ENCODE data around the gene ZBTB46. TPM values are rescaled to one million over a fixed set of nuclear protein-coding genes. Genes with fewer than 3 reads are reported as not detected.

ZBTB46 gene
- total RNA-seq, 1 donor from 2014 or later, result 23.7 TPM

DNA sequence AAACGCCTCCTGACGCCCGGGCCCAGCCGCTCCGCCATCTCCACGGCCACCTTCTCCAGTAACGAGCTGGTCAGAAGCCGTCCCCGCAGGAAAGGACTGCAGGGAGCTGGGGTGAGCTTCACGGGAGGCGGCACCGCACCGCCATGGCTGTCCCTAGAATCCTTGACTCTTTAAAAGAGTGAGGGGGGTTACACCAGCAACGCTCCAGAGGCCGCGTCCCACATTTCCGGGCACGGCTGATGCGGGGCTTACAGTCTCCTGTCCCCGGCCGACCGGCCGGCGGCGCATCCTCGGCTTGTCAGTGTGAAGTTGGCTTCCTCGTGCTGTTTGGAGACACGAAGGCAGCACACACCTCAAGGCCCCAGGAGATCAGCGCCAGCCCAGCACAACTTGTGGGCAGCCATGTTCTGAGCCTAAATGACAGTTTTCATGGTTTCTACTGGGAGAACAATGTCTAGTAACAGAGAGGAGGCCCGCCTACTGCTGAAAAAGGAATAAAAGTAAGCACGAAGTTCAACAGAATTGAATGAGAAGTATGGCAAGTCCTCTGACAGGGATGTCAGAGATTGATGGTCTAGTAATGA is 61.1 kb downstream of the ZBTB46 start:
- H3K36me3 Mint-ChIP-seq (ENCODE audit: low read depth), result no peaks in the 10 kb centered on the region
- H3K4me3 Mint-ChIP-seq, result no peak overlapping the region
- no peaks in the 10 kb centered on the region for H3K27me3 Mint-ChIP-seq (ENCODE audit: low read depth)
- DNase-seq (ENCODE audit: low read depth, low spot score), result no peak
- TF ChIP-seq, protein P1, sequence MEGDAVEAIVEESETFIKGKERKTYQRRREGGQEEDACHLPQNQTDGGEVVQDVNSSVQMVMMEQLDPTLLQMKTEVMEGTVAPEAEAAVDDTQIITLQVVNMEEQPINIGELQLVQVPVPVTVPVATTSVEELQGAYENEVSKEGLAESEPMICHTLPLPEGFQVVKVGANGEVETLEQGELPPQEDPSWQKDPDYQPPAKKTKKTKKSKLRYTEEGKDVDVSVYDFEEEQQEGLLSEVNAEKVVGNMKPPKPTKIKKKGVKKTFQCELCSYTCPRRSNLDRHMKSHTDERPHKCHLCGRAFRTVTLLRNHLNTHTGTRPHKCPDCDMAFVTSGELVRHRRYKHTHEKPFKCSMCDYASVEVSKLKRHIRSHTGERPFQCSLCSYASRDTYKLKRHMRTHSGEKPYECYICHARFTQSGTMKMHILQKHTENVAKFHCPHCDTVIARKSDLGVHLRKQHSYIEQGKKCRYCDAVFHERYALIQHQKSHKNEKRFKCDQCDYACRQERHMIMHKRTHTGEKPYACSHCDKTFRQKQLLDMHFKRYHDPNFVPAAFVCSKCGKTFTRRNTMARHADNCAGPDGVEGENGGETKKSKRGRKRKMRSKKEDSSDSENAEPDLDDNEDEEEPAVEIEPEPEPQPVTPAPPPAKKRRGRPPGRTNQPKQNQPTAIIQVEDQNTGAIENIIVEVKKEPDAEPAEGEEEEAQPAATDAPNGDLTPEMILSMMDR (conservative IDR thresholded peaks at IDR 0.05), result no peak
- H3K27ac Mint-ChIP-seq (ENCODE audit: unreplicated experiment), result no peak overlapping the region
- peaks cover 6% of the 10 kb centered on the region for H3K4me1 Mint-ChIP-seq
- no peaks in the 10 kb centered on the region for H3K9me3 Mint-ChIP-seq

DNA sequence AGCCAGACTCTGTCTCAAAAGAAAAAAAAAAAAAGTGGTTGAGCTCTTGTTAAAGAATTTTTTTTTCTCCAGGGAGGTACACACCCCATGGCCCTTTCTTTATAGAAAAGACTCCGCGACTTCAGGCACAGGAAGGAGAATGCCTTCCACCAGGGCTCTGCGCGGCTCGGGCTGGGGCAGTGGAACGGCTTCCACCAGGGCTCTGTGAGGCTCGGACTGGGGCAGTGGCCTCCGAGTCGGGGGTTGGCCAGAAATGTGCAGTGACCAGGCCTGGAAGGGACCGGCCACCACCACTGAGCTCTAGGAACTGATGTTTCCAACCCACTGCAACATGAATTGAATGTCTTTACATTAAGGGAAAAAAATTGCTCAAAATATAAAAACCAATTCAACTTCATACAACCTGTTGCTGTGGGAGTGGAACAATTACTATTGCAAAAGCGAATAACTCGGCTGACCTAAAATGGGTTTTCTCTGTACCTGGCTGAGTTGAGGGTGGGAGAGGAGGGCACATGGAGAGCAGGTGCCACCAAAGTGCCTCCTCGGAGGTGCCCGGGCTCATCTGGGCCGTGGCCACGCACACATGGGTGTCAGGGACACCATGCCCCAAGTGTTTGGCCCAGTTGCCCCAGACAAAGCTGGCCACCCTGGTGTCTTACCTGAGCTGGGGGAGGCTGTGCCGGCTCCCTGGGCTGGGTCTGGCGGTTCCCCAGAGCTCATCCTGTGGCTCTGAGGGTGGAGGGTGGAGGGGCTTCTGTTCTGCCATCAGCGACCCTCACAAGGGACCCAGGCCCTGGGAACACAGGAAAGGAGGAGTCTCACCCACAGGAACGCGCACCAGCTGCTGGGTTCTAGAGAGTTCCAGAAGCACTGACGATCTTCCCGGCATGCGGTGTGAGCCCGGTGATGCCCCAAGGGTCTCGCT is 62.2 kb downstream of the ZBTB46 start:
- no peak for DNase-seq (ENCODE audit: low read depth, low spot score)
- no peaks in the 10 kb centered on the region for H3K27me3 Mint-ChIP-seq (ENCODE audit: low read depth)
- no peak overlapping the region for H3K27ac Mint-ChIP-seq (ENCODE audit: unreplicated experiment)
- H3K36me3 Mint-ChIP-seq (ENCODE audit: low read depth), result no peaks in the 10 kb centered on the region
- TF ChIP-seq, protein P1 (conservative IDR thresholded peaks at IDR 0.05), result no peak
- no peak overlapping the region for H3K4me3 Mint-ChIP-seq
- H3K4me1 Mint-ChIP-seq, result no peaks in the 10 kb centered on the region
- no peaks in the 10 kb centered on the region for H3K9me3 Mint-ChIP-seq

DNA sequence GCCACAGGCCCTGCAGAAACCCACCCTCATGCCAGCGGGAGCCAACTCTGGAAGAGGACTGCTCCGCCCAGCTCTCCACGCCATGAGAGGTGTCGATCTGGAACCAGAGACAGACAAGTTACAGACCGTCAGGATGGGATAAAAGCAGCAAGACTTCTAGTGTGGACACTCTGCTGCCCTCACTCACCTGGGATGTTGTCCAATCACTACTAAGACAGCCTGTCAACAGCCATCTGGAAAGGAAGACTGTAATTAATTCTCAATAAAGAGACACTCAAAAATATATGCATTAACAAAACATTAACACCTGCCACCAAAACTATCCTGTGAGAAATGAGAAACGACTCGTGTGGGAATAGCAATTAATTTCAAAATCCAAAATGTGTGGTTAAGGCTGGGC is 63.2 kb downstream of the ZBTB46 start:
- Mint-ChIP-seq H3K4me3 (no peak overlapping the region), H3K36me3 (ENCODE audit: low read depth) (peaks cover 3% of the 10 kb centered on the region), H3K27me3 (ENCODE audit: low read depth) (no peaks in the 10 kb centered on the region), H3K27ac (ENCODE audit: unreplicated experiment) (no peak overlapping the region), H3K4me1 (no peaks in the 10 kb centered on the region), H3K9me3 (no peaks in the 10 kb centered on the region)
- DNase-seq (ENCODE audit: low read depth, low spot score), result no peak
- TF ChIP-seq, protein P1 (conservative IDR thresholded peaks at IDR 0.05), result no peak

DNA sequence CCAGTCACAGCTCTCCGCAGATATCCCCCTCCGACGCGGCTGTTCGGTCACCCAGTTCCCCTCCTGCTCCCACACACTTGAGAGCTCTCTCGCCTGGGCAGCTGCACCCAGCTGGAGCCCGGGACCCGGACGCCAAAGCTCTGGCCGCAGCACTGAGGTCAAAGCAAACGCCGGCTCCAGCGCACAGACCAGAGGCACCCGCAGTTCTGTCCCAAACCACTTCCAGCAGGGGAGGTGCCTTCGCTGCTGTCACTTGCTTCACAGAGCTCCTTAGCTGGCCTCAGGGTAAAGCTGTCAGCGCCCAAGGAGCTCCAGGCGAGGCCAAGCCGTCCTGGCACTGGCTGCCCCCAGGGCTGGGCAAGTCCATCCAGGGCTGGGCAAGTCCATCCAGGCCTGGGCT is 63.6 kb downstream of the ZBTB46 start:
- Mint-ChIP-seq H3K36me3 (ENCODE audit: low read depth) (peaks cover 3% of the 10 kb centered on the region), H3K4me3 (no peak overlapping the region), H3K9me3 (no peaks in the 10 kb centered on the region), H3K27me3 (ENCODE audit: low read depth) (no peaks in the 10 kb centered on the region), H3K4me1 (no peaks in the 10 kb centered on the region), H3K27ac (ENCODE audit: unreplicated experiment) (no peak overlapping the region)
- TF ChIP-seq, protein P1 (conservative IDR thresholded peaks at IDR 0.05), result no peak
- no peak for DNase-seq (ENCODE audit: low read depth, low spot score)

DNA sequence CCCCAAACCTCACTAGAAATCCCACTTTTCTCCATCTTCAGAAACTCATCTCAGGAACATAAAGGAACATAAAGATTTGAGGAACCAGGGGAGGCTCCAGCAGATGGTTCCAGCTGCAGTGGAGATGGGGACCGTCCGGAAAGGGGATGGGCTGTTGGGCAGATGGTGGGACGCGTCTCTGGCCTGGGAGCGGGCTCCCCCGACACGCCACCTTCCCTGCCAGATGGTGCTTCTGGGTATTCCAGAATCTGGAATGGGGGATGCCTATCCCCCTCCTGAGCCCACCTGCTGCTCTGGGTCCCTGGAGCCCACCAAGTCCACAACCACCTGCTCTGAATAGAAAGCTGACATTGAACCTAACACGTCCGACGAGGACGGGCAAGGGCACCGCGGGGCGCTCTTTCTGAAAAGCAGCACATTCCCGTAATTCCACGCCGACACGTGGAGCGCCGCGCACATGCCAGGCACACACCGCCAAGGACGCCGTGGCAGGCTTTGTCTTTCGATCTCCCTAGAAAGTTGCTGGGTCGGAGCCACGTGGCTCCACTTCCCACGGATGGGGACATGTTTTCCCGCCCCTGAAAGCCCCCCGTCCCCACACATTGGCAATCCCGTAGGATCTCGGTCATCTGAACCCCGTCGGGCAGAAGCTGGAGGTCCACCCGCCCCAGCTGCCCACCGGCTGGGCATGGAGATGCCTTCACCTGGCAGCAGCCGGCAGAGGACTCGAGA is 64.2 kb downstream of the ZBTB46 start:
- TF ChIP-seq, protein P1 (conservative IDR thresholded peaks at IDR 0.05), result no peak
- no peaks in the 10 kb centered on the region for H3K4me1 Mint-ChIP-seq
- H3K4me3 Mint-ChIP-seq, result no peak overlapping the region
- no peaks in the 10 kb centered on the region for H3K9me3 Mint-ChIP-seq
- no peaks in the 10 kb centered on the region for H3K27me3 Mint-ChIP-seq (ENCODE audit: low read depth)
- DNase-seq (ENCODE audit: low read depth, low spot score), result no peak
- peaks cover 3% of the 10 kb centered on the region for H3K36me3 Mint-ChIP-seq (ENCODE audit: low read depth)
- H3K27ac Mint-ChIP-seq (ENCODE audit: unreplicated experiment), result no peak overlapping the region

Measured in neural crest cell (in vitro differentiated cells).